ENCODE data around the gene CARD14. TPM values are rescaled to one million over a fixed set of nuclear protein-coding genes. Genes with fewer than 3 reads are reported as not detected.
A peak's percentile ranks its signal among the peaks of the same experiment; 100 is the strongest.

Gene CARD14
- total RNA-seq, 1 experiment from 2014 or later, result 2.3 TPM

- POLR2A ChIA-PET (ENCODE audit: unreplicated experiment), result no interaction called here
- Histone ChIP-seq H3K27me3 (ENCODE audit: low read length) (no peaks in the 10 kb centered on the region), H3F3A (ENCODE audit: low read length, unreplicated experiment) (no peaks in the 10 kb centered on the region), H2AFZ (ENCODE audit: low read length) (no peak overlapping the region), H4K20me1 (ENCODE audit: low read length) (no peaks in the 10 kb centered on the region), H3K9me2 (replicated peaks; ENCODE audit: low read length) (no peaks in the 10 kb centered on the region), H3K9me3 (ENCODE audit: low read length) (no peaks in the 10 kb centered on the region), H3K9ac (ENCODE audit: low read length) (no peak overlapping the region), H3K36me3 (ENCODE audit: low read depth, low read length) (no peaks in the 10 kb centered on the region), H3K4me1 (ENCODE audit: insufficient read depth, low read length) (peaks cover 13% of the 10 kb centered on the region), H3K79me2 (ENCODE audit: low read length) (no peaks in the 10 kb centered on the region), H3K4me3 (ENCODE audit: low read length) (no peak overlapping the region), H3K27ac (ENCODE audit: low read length) (no peak overlapping the region), H3K4me2 (ENCODE audit: low read length) (no peak overlapping the region)
- intact Hi-C loops (cut with micrococcal nuclease), result no loop called here
- TF ChIP-seq CTCF (conservative IDR thresholded peaks at IDR 0.05; ENCODE audit: low read depth, low read length), result no peak
- no peak for TF ChIP-seq EZH2 (IDR thresholded peaks at IDR 0.05; ENCODE audit: low read length, unreplicated experiment)
- TF ChIP-seq EZH2phosphoT487 (IDR thresholded peaks at IDR 0.05; ENCODE audit: borderline replicate concordance, low read length), result no peak
- DNase-seq (no peak), ATAC-seq (no peak)
- BruUV-seq (replicated peaks), result no TSS peak
- CTCF ChIA-PET, result no interaction called here
Measured at GRCh38 chr17:80185968-80186367, 16.1 kb downstream of the CARD14 start.

- Histone ChIP-seq H3K4me3 (ENCODE audit: low read length) (peak overlapping the region; percentile 66), H3F3A (ENCODE audit: low read length, unreplicated experiment) (no peaks in the 10 kb centered on the region), H3K27me3 (ENCODE audit: low read length) (no peaks in the 10 kb centered on the region), H3K79me2 (ENCODE audit: low read length) (no peaks in the 10 kb centered on the region), H4K20me1 (ENCODE audit: low read length) (no peaks in the 10 kb centered on the region), H3K9ac (ENCODE audit: low read length) (peak overlapping the region; percentile 45), H2AFZ (ENCODE audit: low read length) (peak overlapping the region; percentile 90), H3K4me1 (ENCODE audit: insufficient read depth, low read length) (peaks cover 13% of the 10 kb centered on the region), H3K27ac (ENCODE audit: low read length) (peak overlapping the region; percentile 54), H3K9me2 (replicated peaks; ENCODE audit: low read length) (no peaks in the 10 kb centered on the region), H3K4me2 (ENCODE audit: low read length) (peak overlapping the region; percentile 86), H3K9me3 (ENCODE audit: low read length) (no peaks in the 10 kb centered on the region), H3K36me3 (ENCODE audit: low read depth, low read length) (no peaks in the 10 kb centered on the region)
- ATAC-seq (peak; percentile 77), DNase-seq (peak; percentile 71)
- ChIA-PET CTCF (interaction anchor here (0.6 kb wide), 1 partner anchor 86 kb away, joined by 4 read pairs; the partner anchor contains the start of gene GAA), POLR2A (ENCODE audit: unreplicated experiment) (interaction anchor here (0.6 kb wide), 1 partner anchor 576 kb away, joined by 12 read pairs; no protein-coding TSS in a partner anchor)
- TF ChIP-seq EZH2phosphoT487 (IDR thresholded peaks at IDR 0.05; ENCODE audit: borderline replicate concordance, low read length) (no peak), EZH2 (IDR thresholded peaks at IDR 0.05; ENCODE audit: low read length, unreplicated experiment) (no peak)
- no TSS peak for BruUV-seq (replicated peaks)
- intact Hi-C loops (cut with micrococcal nuclease), result no loop called here
Measured at GRCh38 chr17:80187090-80187489, 17.3 kb downstream of the CARD14 start.

- no peaks in the 10 kb centered on the region for H3K36me3 ChIP-seq (ENCODE audit: low read depth, low read length)
- peak overlapping the region; percentile 54 for H3K27ac ChIP-seq (ENCODE audit: low read length)
- intact Hi-C loops (cut with micrococcal nuclease), result no loop called here
- DNase-seq (peak; percentile 73), ATAC-seq (peak; percentile 89)
- no peaks in the 10 kb centered on the region for H3K79me2 ChIP-seq (ENCODE audit: low read length)
- H3K9ac ChIP-seq (ENCODE audit: low read length), result peak overlapping the region; percentile 45
- ChIA-PET POLR2A (ENCODE audit: unreplicated experiment) (interaction anchor here (0.6 kb wide), 1 partner anchor 575 kb away, joined by 12 read pairs; no protein-coding TSS in a partner anchor), CTCF (interaction anchor here (0.6 kb wide), 2 partner anchors 86 to 438 kb away, joined by 3 to 4 read pairs; partner anchors contain the start of gene GAA)
- H3F3A ChIP-seq (ENCODE audit: low read length, unreplicated experiment), result no peaks in the 10 kb centered on the region
- peak overlapping the region; percentile 66 for H3K4me3 ChIP-seq (ENCODE audit: low read length)
- TF ChIP-seq EZH2phosphoT487 (IDR thresholded peaks at IDR 0.05; ENCODE audit: borderline replicate concordance, low read length), result no peak
- TF ChIP-seq EZH2 (IDR thresholded peaks at IDR 0.05; ENCODE audit: low read length, unreplicated experiment), result no peak
- H3K27me3 ChIP-seq (ENCODE audit: low read length), result no peaks in the 10 kb centered on the region
- H2AFZ ChIP-seq (ENCODE audit: low read length), result peak overlapping the region; percentile 90
- H3K9me3 ChIP-seq (ENCODE audit: low read length), result no peaks in the 10 kb centered on the region
- H3K9me2 ChIP-seq (replicated peaks; ENCODE audit: low read length), result no peaks in the 10 kb centered on the region
- H4K20me1 ChIP-seq (ENCODE audit: low read length), result no peaks in the 10 kb centered on the region
- H3K4me1 ChIP-seq (ENCODE audit: insufficient read depth, low read length), result peaks cover 13% of the 10 kb centered on the region
- BruUV-seq (replicated peaks), result no TSS peak
- H3K4me2 ChIP-seq (ENCODE audit: low read length), result peak overlapping the region; percentile 86
Measured at GRCh38 chr17:80187515-80187941, 17.7 kb downstream of the CARD14 start.

Data from PC-3 (cell line).